Upper lobe of right lung (tissue), 1 donor: ENCODE results near the gene PCDHGB2. TPM values are rescaled to one million over a fixed set of nuclear protein-coding genes. Genes with fewer than 3 reads are reported as not detected.

Experiments
- ATAC-seq: fragments of 200-7000 bp; cut with Tn5 transposase; one replicate; pipeline ENCODE4 v1.9.1; 2020; ENCODE audit warnings: mild to moderate bottlenecking, moderate library complexity
- DNase-seq: peaks from one replicate; pipeline ENCODE4 v3.0.0-alpha.2; 2020
- H3K27ac ChIP-seq: fragments of 200-600 bp; one replicate; pipeline ENCODE4 v1.8.0; 2022
- H3K27me3 ChIP-seq: fragments of 200-600 bp; one replicate; pipeline ENCODE4 v1.8.0; 2022; ENCODE audit warnings: mild to moderate bottlenecking
- H3K36me3 ChIP-seq: fragments of 200-600 bp; one replicate; pipeline ENCODE4 v1.8.0; 2022
- H3K4me1 ChIP-seq: fragments of 200-600 bp; one replicate; pipeline ENCODE4 v1.8.0; 2022
- H3K4me3 ChIP-seq: fragments of 200-600 bp; one replicate; pipeline ENCODE4 v1.8.0; 2022; ENCODE audit warnings: mild to moderate bottlenecking
- H3K9me3 ChIP-seq: fragments of 200-600 bp; one replicate; pipeline ENCODE4 v1.8.0; 2022
- intact Hi-C: fragments of 100-400 bp; cut with DNase I; formaldehyde crosslinking; loops from one replicate; pipeline ENCODE4 v1.11.0; 2022
- total RNA-seq: library from RNA; stranded (reverse); fragmentation: NEBNext Ultra II Directional; extraction: Animal tissue kit (Norgen Biotek cat#: 25700); gene quantifications from one replicate; pipeline ENCODE4 v1.2.1, GENCODE V29; 2021
- TF ChIP-seq, protein P1 (sequence below): fragments of 200-600 bp; IDR thresholded peaks from one replicate; pipeline ENCODE4 v1.8.0; 2022; ENCODE audit warnings: antibody characterized with exemption
- donor health status: DM: no; HTN: yes; CAD: no; lungs with severe emphysema.

PCDHGB2 gene
- total RNA-seq, 1 donor from 2014 or later = 3.8 TPM

DNA sequence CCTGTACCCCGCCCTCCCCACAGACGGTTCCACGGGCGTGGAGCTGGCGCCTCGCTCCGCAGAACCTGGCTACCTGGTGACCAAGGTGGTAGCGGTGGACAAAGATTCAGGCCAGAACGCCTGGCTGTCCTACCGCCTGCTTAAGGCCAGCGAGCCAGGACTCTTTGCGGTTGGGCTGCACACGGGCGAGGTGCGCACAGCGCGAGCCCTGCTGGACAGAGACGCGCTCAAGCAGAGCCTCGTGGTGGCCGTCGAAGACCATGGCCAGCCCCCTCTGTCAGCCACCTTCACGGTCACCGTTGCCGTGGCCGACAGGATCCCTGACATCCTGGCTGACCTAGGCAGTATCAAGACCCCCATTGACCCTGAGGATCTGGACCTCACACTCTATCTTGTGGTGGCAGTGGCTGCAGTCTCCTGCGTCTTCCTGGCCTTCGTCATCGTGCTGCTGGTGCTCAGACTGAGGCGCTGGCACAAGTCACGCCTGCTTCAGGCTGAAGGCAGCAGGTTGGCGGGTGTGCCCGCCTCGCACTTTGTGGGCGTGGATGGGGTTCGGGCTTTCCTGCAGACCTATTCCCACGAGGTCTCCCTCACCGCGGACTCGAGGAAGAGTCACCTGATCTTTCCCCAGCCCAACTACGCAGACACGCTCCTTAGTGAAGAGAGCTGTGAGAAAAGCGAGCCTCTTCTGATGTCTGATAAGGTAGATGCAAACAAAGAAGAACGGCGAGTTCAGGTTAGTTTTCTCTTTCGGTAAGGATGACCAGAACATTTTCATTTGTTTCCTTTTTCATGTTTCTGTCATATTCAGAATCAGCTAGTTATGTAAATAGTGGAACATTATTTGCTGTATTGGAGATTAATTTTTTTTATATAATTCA, 6.5 kb downstream of the PCDHGB2 start:
- TF ChIP-seq, protein P1, sequence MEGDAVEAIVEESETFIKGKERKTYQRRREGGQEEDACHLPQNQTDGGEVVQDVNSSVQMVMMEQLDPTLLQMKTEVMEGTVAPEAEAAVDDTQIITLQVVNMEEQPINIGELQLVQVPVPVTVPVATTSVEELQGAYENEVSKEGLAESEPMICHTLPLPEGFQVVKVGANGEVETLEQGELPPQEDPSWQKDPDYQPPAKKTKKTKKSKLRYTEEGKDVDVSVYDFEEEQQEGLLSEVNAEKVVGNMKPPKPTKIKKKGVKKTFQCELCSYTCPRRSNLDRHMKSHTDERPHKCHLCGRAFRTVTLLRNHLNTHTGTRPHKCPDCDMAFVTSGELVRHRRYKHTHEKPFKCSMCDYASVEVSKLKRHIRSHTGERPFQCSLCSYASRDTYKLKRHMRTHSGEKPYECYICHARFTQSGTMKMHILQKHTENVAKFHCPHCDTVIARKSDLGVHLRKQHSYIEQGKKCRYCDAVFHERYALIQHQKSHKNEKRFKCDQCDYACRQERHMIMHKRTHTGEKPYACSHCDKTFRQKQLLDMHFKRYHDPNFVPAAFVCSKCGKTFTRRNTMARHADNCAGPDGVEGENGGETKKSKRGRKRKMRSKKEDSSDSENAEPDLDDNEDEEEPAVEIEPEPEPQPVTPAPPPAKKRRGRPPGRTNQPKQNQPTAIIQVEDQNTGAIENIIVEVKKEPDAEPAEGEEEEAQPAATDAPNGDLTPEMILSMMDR = no peak
- H3K36me3 ChIP-seq = no peaks in the 10 kb centered on the region
- no peak for ATAC-seq
- H3K9me3 ChIP-seq = peaks cover 19% of the 10 kb centered on the region
- H3K4me1 ChIP-seq = no peaks in the 10 kb centered on the region
- H3K4me3 ChIP-seq = no peak overlapping the region
- intact Hi-C loops = no loop called here
- DNase-seq = no peak
- no peak overlapping the region for H3K27ac ChIP-seq
- peaks cover 29% of the 10 kb centered on the region for H3K27me3 ChIP-seq

DNA sequence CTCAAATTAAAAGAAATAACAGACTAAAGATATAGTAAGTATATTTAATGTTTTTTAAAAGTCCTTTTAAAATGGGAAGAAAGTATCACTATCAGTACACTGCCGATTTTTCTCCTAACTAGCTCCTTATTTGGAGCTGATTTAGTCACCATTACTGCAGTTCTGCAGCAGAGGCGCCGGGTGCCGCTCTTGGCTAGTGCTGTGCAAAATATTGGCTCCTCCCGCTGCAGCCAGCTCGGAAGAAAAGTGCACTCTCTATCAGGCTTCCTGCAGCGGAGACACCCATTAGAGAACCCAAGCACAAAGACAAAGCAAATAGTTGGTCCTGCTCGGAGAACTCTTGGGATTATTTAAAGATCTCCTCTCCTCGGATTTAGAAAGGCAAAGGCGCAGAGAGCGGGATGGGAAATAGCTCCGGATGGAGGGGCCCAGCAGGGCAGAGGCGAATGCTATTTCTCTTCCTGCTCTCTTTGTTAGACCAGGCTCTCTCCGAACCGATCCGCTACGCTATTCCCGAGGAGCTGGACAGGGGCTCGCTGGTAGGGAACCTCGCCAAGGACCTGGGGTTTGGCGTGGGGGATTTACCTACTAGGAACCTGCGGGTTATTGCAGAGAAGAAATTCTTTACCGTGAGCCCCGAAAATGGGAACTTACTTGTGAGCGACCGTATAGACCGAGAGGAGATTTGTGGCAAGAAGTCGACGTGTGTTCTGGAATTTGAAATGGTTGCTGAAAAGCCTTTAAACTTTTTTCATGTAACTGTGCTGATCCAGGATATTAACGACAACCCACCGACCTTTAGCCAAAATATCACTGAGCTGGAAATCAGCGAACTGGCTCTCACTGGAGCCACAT, 10.4 kb downstream of the PCDHGB2 start, which contains the start of gene PCDHGB3:
PCDHGB3 (plus strand) TSS at position 249 of the 855 bp plus-strand sequence; CDS start at position 402, 153 bp downstream.
- no peaks in the 10 kb centered on the region for H3K4me1 ChIP-seq
- peaks cover 18% of the 10 kb centered on the region for H3K27me3 ChIP-seq
- DNase-seq (no peak), ATAC-seq (peak; percentile 83)
- H3K36me3 ChIP-seq = no peaks in the 10 kb centered on the region
- H3K9me3 ChIP-seq = peaks cover 27% of the 10 kb centered on the region
- H3K4me3 ChIP-seq = peak within 1 kb of the TSS; percentile 32
- TF ChIP-seq, protein P1 = peak; percentile 25
- intact Hi-C loops = no loop called here
- no peak within 1 kb of the TSS for H3K27ac ChIP-seq

DNA sequence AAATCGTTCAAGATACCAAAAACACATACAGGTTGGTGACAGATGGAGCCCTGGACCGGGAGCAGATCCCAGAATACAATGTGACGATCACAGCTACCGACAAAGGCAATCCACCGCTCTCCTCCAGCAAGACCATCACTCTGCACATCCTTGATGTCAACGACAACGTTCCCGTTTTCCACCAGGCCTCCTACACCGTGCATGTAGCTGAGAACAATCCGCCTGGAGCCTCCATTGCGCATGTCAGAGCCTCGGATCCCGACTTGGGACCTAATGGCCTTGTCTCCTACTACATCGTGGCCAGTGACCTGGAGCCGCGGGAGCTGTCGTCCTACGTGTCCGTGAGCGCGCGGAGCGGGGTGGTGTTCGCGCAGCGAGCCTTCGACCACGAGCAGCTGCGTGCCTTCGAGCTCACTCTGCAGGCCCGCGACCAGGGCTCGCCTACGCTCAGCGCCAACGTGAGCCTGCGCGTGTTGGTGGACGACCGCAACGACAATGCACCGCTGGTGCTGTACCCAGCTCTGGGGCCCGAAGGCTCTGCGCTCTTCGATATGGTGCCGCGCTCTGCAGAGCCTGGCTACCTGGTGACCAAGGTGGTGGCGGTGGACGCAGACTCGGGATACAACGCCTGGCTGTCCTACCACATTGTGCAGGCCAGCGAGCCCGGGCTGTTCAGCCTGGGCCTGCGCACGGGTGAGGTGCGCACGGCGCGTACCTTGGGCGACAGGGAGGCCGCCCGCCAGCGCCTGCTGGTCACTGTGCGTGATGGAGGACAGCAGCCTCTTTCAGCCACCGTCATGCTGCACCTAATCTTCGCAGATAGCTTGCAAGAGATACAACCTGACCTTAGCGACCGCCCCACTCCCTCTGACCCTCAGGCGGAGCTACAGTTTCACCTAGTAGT, 12.0 kb downstream of the PCDHGB2 start:
- ATAC-seq (no peak), DNase-seq (no peak)
- Histone ChIP-seq H3K36me3 (no peaks in the 10 kb centered on the region), H3K4me3 (no peak overlapping the region), H3K4me1 (no peaks in the 10 kb centered on the region), H3K27ac (no peak overlapping the region), H3K9me3 (peaks cover 30% of the 10 kb centered on the region), H3K27me3 (peaks cover 7% of the 10 kb centered on the region)
- TF ChIP-seq, protein P1 = no peak
- intact Hi-C loops = no loop called here

- Histone ChIP-seq H3K4me3 (no peak within 1 kb of the TSS), H3K36me3 (no peaks in the 10 kb centered on the region), H3K9me3 (peaks cover 36% of the 10 kb centered on the region), H3K27me3 (peaks cover 7% of the 10 kb centered on the region), H3K27ac (no peak within 1 kb of the TSS), H3K4me1 (no peaks in the 10 kb centered on the region)
- no peak for DNase-seq
- ATAC-seq = no peak
- intact Hi-C loops = no loop called here
- TF ChIP-seq, protein P1 = peak; percentile 41
Observed at GRCh38 chr5:141373673-141374317, 14.0 kb downstream of the PCDHGB2 start, which contains the start of gene PCDHGA6. TSS of gene PCDHGA6 (plus strand) at chr5:141373891. CDS start at chr5:141374084, 193 bp downstream.
